ENCODE data around the gene STRN.
"Not testable (repeated sequence)": the region's sequence is repeated elsewhere in the genome, so short reads cannot be mapped to it uniquely, and the experiment has no call there.

Gene STRN, protein sequence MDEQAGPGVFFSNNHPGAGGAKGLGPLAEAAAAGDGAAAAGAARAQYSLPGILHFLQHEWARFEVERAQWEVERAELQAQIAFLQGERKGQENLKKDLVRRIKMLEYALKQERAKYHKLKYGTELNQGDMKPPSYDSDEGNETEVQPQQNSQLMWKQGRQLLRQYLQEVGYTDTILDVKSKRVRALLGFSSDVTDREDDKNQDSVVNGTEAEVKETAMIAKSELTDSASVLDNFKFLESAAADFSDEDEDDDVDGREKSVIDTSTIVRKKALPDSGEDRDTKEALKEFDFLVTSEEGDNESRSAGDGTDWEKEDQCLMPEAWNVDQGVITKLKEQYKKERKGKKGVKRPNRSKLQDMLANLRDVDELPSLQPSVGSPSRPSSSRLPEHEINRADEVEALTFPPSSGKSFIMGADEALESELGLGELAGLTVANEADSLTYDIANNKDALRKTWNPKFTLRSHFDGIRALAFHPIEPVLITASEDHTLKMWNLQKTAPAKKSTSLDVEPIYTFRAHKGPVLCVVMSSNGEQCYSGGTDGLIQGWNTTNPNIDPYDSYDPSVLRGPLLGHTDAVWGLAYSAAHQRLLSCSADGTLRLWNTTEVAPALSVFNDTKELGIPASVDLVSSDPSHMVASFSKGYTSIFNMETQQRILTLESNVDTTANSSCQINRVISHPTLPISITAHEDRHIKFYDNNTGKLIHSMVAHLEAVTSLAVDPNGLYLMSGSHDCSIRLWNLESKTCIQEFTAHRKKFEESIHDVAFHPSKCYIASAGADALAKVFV

DNA sequence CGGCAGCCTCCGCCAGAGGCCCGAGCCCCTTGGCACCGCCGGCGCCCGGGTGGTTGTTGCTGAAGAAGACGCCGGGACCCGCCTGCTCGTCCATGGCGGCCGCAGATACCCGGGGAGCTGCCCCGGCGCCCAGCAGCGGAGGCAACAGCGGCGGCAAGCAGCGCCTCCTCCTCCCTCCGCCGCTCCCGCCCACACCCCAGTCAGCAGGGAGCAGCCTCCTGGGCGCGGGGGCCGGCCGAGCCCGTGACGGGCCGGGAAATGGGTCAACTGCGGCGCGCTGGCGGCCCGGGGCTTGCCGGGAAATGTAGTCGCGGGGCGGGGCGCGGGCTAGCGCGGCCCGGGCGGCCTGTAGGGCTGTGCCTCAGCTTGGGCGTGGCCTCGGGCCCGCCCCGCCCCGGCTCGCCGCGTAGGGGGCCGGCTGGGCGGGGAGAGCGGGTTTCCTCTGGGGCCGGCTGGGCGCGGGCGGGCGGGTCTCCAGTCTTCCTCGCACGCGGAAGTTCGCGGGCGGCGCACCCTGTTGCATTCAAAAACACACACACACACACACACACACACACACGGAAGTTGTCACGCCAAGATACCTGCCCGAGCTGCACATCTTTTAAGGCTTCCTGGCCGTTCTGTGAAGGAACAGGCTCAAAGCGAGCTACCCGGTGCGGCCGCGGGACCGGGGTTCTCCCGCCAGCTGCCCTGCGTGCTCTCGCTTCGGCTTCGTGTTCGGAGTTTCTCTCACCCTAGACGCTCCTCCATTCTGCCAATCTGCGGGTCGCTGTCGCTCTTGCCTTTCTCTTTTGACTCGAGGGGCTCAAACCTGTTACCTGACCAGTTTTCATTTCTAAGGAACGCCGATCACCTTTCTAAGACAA is at the start of gene STRN:
Gene STRN (minus strand): TSS at position 167 of the 866 bp plus-strand sequence. CDS start 73 bp downstream, at position 94.
- peak; percentile 97 for DNase-seq

DNA sequence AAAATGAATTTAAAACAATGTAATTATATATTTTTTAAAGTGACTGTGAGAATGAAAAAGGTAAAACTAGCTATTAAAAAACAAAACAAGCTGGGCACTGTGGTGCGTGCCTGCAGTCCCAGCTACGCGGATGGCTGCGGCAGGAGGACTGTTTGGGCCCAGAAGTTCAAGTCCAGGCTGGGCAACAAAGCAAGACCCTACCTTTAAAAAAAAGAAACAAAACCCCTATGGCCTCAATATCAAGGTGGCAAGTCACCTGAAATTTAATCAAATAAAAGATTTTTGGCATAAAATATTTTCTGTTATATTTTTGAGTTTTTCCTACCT is 46.9 kb upstream of the STRN start:
- no peak for DNase-seq

DNA sequence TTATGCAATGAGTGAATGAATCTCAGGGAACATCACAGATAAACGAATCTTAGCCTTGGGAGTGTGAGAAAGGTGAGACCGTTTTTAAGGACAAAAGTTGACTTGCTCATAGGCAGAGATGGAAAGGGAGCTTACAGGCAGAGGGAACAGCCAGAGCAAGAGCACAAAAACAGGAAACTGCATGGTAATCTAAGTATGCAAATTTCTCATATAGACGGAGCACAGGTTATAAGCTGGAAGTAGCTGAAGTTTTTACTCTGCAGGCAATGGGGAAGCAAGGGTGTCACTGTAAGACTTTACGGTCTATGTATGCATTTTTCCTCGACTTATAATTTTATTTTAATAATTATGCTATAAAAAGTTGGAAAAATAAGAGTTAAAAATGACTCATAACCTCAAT is 44.8 kb upstream of the STRN start:
- no peak for DNase-seq

DNA sequence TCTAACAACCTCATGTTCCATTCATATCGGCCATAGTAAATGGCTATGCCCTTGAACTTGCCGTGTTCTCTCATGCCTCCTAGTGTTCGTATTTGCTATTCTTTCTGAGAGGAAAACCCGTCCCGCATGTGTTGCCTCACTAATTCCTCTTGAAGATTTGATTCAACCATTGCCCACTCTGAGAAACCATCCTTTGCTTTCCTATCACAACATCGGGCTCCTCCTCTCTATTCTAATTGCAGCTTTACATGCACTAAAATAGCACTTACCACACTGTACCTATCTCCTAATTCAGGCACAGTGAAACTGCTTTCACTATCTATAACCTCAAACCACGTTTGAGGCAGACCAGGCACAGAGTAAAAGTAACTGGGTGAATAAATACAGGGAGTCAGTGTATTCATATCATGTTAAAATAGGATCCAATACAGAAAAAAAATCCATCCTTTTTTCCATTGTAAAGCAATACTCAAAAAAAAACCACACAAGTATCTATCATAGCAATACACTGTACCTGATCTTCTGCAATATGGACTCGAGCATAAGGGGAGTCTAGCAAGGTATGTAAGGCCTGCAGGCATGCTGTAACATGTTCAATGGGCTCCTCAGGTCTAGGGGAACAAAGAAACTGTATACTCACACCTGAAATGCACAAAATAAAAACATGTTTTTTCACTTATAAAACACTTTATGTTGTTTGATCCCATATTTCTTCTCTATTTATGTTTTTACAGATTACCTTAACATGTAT is 39.0 kb upstream of the STRN start:
- no peak for DNase-seq

DNA sequence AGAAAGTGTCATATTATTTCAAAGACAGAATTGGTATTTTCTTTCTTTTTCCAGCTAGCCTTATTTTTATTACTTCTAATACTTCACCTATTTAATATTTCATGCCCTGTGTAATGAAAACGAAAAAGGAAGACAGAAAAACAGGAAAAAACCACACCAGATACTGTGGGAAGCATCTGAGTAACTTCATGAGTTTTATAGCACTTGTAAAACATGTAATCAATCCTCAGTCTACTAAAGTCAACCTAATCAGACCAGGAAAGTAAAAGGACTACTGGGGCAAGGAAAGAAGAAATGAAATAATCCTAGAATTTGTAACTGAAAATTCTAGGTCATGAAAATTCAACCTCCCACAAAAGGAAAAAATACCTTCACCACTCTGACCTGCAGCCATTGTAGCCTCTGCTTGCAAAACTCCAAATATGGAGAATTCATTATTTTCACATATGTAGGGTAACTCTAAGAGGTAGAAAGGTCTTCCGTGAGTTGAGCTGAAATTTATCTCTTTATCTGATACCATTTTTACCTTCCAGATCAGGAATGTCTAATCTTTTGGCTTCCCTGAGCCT is 34.7 kb upstream of the STRN start:
- DNase-seq: no peak

DNA sequence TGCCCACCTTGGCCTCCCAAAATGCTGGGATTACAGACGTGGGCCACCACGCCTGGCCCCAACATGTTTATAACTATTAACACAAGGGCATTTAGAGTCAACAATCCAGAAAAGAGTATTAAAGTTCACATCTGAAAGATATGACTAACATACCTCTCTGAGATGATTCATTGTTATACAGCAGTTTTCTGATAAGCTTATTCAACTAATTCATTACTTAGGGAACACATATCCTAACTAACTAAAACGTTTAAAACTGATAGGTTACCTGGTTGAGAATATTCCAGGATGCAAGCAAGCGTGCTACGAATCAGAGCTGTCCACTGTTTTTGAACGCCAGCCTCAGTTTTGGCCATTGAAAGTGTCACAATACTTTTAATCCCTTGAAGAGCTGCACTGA is 34.0 kb upstream of the STRN start:
- DNase-seq: peak; percentile 15

DNA sequence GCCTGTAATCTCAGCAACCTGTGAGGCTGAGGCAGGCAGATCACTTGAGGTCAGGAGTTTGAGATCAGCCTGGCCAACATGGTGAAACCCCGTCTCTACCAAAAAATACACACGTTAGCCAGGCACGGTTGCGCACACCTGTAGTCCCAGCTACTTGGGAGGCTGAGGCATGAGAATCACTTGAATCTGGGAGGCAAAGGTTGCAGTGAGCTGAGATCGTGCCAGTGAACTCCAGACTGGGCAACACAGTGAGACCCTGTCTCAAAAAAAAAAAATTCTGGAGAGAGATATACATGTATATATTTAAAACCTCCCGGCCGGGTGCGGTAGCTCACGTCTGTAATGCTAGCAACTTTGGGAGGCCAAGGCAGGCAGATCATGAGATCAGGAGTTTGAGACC is 33.1 kb upstream of the STRN start:
- not testable (repeated sequence) for DNase-seq

- DNase-seq: no peak
Measured at GRCh38 chr2:36993841-36994620, 27.7 kb upstream of the STRN start.

DNA sequence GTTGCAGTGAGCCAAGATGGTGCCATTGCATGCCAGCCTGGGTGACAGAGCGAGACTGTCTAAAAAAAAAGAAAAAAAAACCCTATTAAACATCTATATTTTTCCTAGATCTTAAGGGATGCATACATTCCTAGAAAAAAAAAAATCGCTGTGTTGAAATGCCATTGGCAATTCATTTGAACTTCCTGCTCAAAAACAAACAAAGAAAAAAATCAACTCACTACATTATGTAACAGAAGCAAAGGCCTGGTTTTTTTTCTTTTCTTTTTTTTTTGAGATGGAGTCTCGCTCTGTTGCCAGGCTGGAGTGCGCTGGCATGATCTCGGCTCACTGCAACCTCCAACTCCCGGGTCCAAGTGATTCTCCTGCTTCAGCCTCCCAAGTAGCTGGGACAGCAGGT is 21.7 kb upstream of the STRN start:
- no peak for DNase-seq

DNA sequence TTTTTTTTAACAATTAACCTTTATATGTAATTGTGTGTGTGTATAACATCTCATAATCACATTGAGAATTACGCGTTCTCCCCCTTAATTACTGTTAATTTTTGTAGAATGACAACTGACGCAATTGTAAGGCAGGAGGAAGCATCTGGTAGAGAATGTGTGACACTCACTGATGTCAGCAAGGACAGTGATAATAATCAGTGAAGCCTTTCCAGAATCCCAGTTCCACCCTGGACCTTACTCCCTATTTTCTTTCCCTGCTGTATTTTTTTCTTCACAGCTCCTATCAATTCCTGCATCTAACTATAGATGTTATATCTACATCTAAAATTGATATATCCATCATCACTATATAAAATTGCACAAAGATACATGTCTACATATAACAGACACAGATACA is 16.1 kb upstream of the STRN start:
- DNase-seq: no peak

DNA sequence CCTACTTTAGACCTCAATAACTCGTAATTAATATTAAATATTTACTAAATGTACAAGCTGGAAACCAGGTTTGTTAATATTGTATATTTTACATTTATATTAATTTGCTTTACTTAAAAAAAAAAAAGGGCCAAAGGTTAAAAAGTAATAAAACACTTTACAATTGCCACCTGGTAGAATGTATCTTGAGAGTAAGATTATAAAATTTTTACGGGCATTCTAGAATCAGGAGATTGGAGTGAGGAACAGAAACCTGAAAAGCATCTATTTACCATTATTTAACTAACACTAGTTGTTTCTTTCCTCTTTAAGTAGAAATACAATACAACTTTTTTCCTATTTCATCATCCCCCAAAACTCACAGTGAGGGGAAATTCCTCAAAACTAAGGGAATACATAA is 15.6 kb upstream of the STRN start:
- DNase-seq: no peak

- not testable (repeated sequence) for DNase-seq
Measured at GRCh38 chr2:36979007-36979406, 12.7 kb upstream of the STRN start.

DNA sequence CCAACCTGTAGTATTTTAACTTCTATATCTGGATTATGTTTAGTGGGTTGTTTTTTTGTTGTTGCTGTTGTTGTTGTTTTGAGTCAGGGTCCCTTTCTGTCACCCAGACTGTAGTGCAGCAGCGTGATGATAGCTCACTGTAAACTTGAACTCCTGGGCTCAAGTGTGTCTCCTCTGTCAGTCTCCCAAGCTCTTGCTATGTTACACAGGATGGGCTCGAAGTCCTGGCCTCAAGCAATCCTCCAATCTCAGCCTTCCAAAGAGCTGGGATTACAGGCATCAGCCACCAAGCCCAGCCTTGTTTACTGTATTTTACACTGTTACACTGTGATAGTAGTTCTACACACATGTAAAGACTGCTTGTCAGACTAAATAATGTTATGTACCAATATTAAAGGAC is 9.7 kb upstream of the STRN start:
- no peak for DNase-seq

DNA sequence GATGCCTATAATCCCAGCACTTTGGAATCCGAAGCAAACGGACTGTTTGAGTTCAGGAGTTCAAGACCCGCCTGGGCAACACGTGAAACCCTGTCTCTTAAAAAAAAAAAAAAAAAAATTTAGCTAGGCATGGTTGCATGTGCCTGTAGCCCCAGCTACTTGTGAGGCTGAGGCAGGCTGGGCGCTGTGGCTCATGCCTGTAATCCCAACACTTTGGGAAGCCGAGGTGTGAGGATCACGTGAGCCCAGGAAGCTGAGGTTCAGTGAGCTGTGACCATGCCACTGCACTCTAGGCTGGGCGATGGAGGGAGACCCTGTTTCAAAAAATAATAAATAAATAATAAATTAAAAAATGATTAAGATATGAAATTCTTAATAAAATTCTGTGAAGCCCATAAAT is 9.0 kb upstream of the STRN start:
- DNase-seq: no peak

DNA sequence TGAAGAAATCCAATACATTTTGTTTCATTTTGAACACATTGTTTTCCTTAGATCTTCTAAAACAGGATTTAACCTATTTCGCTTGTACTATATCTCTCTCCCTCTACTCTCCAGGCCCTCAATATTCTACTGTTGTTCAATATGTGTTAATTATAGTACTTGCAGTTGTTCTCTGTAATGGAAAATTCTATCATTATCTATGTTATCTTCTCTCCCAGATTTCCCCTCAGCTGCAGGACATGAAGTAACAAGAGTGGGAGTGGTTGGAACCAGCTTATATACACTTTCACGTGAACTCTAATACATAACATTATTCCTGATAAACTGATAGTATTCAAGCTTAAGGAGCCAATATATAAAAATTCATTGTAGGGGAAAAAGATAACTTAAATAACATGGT is 7.0 kb upstream of the STRN start:
- no peak for DNase-seq

- DNase-seq: no peak
Measured at GRCh38 chr2:36971990-36972389, 5.7 kb upstream of the STRN start.

DNA sequence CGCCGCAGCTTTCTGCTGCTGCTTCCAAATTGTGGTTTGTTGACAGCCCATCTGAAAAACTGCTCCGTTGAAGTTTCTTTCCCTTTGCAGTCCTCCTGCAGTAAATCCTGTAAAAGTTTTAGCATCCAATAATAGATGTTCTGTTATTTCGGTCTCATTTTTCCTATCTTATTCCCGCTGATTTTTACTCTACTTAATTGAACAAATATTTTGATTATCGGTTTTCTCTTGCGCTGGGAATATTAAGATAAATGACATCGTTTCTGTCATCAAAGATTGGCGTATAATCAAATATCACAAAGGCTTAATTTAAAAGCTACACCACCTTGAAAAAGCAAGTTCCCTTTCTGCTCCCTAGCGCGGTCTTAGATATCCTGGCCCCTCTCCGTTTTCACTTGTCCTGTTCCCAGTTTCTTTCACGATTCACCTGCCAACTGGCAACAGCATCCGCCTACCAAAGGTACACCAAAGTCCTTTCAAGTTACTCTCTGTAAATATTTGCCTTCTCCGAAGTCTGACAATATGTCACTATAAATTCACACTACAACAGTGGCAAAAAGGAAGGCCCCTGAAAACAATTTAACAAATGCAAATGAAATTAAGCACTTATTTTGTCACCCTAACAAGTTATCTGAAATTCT is 1.0 kb upstream of the STRN start:
- DNase-seq: no peak

- no peak for DNase-seq
Measured at GRCh38 chr2:36965751-36966369, 476 bp downstream of the STRN start.

- DNase-seq: no peak
Measured at GRCh38 chr2:36965206-36965605, 1.1 kb downstream of the STRN start.

DNA sequence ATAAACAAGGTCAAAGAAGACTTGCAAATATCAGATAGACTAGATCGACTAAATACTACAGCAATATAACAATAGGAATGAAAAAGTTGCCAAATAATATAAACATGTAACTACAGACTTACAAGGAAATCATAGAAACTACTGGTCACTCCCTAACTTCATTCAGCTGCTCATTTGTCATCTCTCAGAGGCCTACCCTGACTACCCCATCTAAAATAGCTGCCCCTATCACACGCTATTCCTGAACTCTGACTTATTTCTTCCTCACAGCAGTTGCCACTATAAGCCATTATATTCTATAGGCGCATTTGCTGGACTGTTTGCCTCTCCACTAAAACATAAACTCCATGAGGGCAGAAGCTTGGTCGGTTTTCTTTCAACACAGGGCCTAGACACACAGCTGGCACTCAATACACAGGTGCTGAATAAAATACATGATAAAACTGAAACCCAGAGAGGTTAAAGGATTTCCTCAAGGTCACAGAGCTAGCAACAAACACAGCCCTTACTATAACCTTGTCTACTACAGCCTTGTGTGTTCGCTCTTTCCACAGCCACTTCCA is 1.8 kb downstream of the STRN start:
- no peak for DNase-seq

All from HCEC 1CT (cell line).